ENCODE data around the gene FBXO38. TPM values are rescaled to one million over a fixed set of nuclear protein-coding genes. Genes with fewer than 3 reads are reported as not detected.

Gene FBXO38
- total and polyA plus RNA-seq, 2 of the 13 experiments (the other 11 are each of a cell fraction or from before 2014, with no cell fraction given): 24.8 to 35.9 TPM

GRCh38 chr5:148393390-148393741, 9.6 kb downstream of the FBXO38 start (continued):
- TF ChIP-seq SOX6 (IDR thresholded peaks at IDR 0.05): no peak
- peak; percentile 63 for TF ChIP-seq SOX6 (CRISPR knock-in tag; IDR thresholded peaks at IDR 0.05)
- no peak for TF ChIP-seq ZNF660 (CRISPR knock-in tag; IDR thresholded peaks at IDR 0.05; ENCODE audit: borderline replicate concordance, low read depth)
- no peak for TF ChIP-seq AKAP8 (CRISPR knock-in tag; IDR thresholded peaks at IDR 0.05)
- TF ChIP-seq KLF9 (CRISPR knock-in tag; IDR thresholded peaks at IDR 0.05; ENCODE audit: low read depth): no peak
- TF ChIP-seq FOSL2 (CRISPR knock-in tag; IDR thresholded peaks at IDR 0.05): peak; percentile 29; the same call in 1 of the 2 replicates

- in situ Hi-C loops (cut with HindIII; ENCODE audit: extremely low pct_ligation_motif_present, low pct_unique_long_range_greater_than_20kb) (no loop called here), intact Hi-C loops (cut with micrococcal nuclease; ENCODE audit: unreplicated experiment) (loop anchor here (1.0 kb wide), 1 partner anchor 10 kb away; no protein-coding TSS in a partner anchor)
- BruUV-seq (replicated peaks): no TSS peak
- DNase-seq (ENCODE audit: low spot score): peak; percentile 88
- Histone ChIP-seq H3K27me3 (ENCODE audit: control insufficient read depth in 1 of 2, insufficient read depth in 2 of 2, low read length in 2 of 2) (no peaks in the 10 kb centered on the region), H2AFZ (ENCODE audit: low read length) (no peak overlapping the region), H3K4me3 (replicated peaks in 1 of 3; ENCODE audit: insufficient read depth in 1 of 3, low read depth in 2 of 3, low read length in 3 of 3) (peak overlapping the region; percentile 8 to 35 (median 16); a peak in 1 of 6 replicates), H3K4me1 (ENCODE audit: insufficient read depth, low read length) (peaks cover 73% of the 10 kb centered on the region), H3K27ac (ENCODE audit: extremely low read length, insufficient read depth, low read length) (peak overlapping the region; percentile 73), H3K79me2 (ENCODE audit: insufficient read depth, low read length) (peaks cover 35% of the 10 kb centered on the region), H3K36me3 (replicated peaks in 1 of 2; ENCODE audit: control insufficient read depth in 1 of 2, insufficient read depth in 2 of 2, low read length in 2 of 2) (peaks cover 0 to 9% of the 10 kb centered on the region in 2 experiments; a peak in 3 of 5 replicates), H3K9ac (ENCODE audit: insufficient read depth, low read depth, low read length) (peak overlapping the region; percentile 45), H3K9me3 (ENCODE audit: low read length) (no peaks in the 10 kb centered on the region), H3K4me2 (ENCODE audit: low read depth, low read length) (peak overlapping the region; percentile 48), H4K20me1 (ENCODE audit: insufficient read depth, low read length) (peaks cover 3% of the 10 kb centered on the region)
- POLR2A ChIA-PET: interaction anchor here (3.0 kb wide), 2 partner anchors 10 to 12 kb away, joined by 9 to 30 read pairs; partner anchors contain the start of gene FBXO38
- WGBS (ENCODE audit: low lambda C conversion rate): 0% methylated on average over 3 of the region's 3 CpGs
- no peak for FAIRE-seq
- peak; percentile 84 for ATAC-seq
- CTCF ChIA-PET (ENCODE audit: low intra/inter-chr PET ratio, low total read pairs): no interaction called here
- TF ChIP-seq PPARG (CRISPR knock-in tag; conservative IDR thresholded peaks at IDR 0.05) (peak; percentile 26), KMT2B (CRISPR knock-in tag; IDR thresholded peaks at IDR 0.05) (0 out of 2 replicates have a peak, but pooled peaks have one; percentile 39), NCOR1 (IDR thresholded peaks at IDR 0.05; ENCODE audit: borderline replicate concordance, low read length) (peak; percentile 73; the same call in 1 of the 2 replicates), HMGXB4 (CRISPR knock-in tag; IDR thresholded peaks at IDR 0.05; ENCODE audit: borderline replicate concordance in 1 of 2, low read depth in 1 of 2) (0 out of 4 replicates have a peak, but pooled peaks of 1 of the 2 experiments have one; percentile 20), RBM22 (optimal IDR thresholded peaks at IDR 0.05; ENCODE audit: low read length) (peak; percentile 40), CHD4 (IDR thresholded peaks at IDR 0.05; ENCODE audit: borderline replicate concordance, low read length) (peak; percentile 62; the same call in 1 of the 2 replicates), PAXIP1 (CRISPR knock-in tag; conservative IDR thresholded peaks at IDR 0.05) (peak; percentile 91)
Observed at GRCh38 chr5:148394587-148395019, 10.8 kb downstream of the FBXO38 start.

Data from HepG2 (cell line).